IPS-15b (cell line): ENCODE data around the gene TACC2.
"Not testable (repeated sequence)": the region's sequence is repeated elsewhere in the genome, so short reads cannot be mapped to it uniquely, and the experiment has no call there.

ENCODE experiments used
- H3K27me3 ChIP-seq: one replicate; pipeline ENCODE4 v1.6.1; 2013; ENCODE audit warnings: low read length; ENCODE audit not compliant: control insufficient read depth, insufficient read depth
- H3K36me3 ChIP-seq: one replicate; pipeline ENCODE4 v1.6.1; 2013; ENCODE audit warnings: low read length; ENCODE audit not compliant: control insufficient read depth, insufficient read depth
- H3K4me1 ChIP-seq: one replicate; pipeline ENCODE4 v1.6.1; 2013; ENCODE audit warnings: mild to moderate bottlenecking, low read length; ENCODE audit not compliant: control insufficient read depth, insufficient read depth
- H3K4me3 ChIP-seq: one replicate; pipeline ENCODE4 v1.5.1; 2013; ENCODE audit warnings: low read depth, low read length
- H3K9ac ChIP-seq: one replicate; pipeline ENCODE4 v1.6.1; 2013; ENCODE audit warnings: low read depth, mild to moderate bottlenecking, low read length
- H3K9me3 ChIP-seq: one replicate; pipeline ENCODE4 v1.6.1; 2013; ENCODE audit warnings: mild to moderate bottlenecking, low read length; ENCODE audit not compliant: control insufficient read depth, insufficient read depth

The TACC2 gene

GRCh38 chr10:122054048-122055025 lies 65.4 kb downstream of the TACC2 start:
- no peaks in the 10 kb centered on the region for H3K4me1 ChIP-seq
- no peaks in the 10 kb centered on the region for H3K36me3 ChIP-seq
- H3K4me3 ChIP-seq, result no peak overlapping the region
- no peak overlapping the region for H3K9ac ChIP-seq
- no peaks in the 10 kb centered on the region for H3K9me3 ChIP-seq
- H3K27me3 ChIP-seq, result no peaks in the 10 kb centered on the region

DNA sequence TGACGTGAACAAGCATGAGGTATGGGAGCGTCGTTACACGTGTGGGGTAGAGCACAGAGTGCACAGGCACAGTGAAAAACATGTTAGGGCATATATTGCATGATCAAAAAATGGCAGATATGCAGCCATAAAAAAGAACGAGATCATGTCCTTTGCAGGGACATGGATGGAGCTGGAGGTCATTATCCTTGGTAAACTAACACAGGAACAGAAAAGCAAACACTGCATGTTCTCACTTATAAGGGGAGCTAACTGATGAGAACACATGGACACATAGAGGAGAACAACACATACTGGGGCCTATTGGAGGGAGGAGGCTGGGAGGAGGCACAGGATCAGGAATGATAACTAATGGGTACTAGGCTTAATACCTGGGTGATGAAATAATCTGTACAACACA lies 66.3 kb downstream of the TACC2 start:
- Histone ChIP-seq H3K4me1 (no peaks in the 10 kb centered on the region), H3K4me3 (no peak overlapping the region)

GRCh38 chr10:122056431-122057094 lies 67.6 kb downstream of the TACC2 start:
- H3K4me1 ChIP-seq, result no peaks in the 10 kb centered on the region
- H3K4me3 ChIP-seq, result no peak overlapping the region
- no peaks in the 10 kb centered on the region for H3K9me3 ChIP-seq
- H3K9ac ChIP-seq, result no peak overlapping the region
- H3K27me3 ChIP-seq, result no peaks in the 10 kb centered on the region
- no peaks in the 10 kb centered on the region for H3K36me3 ChIP-seq

More for the DNA sequence above, 66.3 kb downstream of the TACC2 start:
- Histone ChIP-seq H3K36me3 (no peaks in the 10 kb centered on the region), H3K9me3 (no peaks in the 10 kb centered on the region), H3K9ac (no peak overlapping the region), H3K27me3 (no peaks in the 10 kb centered on the region)

DNA sequence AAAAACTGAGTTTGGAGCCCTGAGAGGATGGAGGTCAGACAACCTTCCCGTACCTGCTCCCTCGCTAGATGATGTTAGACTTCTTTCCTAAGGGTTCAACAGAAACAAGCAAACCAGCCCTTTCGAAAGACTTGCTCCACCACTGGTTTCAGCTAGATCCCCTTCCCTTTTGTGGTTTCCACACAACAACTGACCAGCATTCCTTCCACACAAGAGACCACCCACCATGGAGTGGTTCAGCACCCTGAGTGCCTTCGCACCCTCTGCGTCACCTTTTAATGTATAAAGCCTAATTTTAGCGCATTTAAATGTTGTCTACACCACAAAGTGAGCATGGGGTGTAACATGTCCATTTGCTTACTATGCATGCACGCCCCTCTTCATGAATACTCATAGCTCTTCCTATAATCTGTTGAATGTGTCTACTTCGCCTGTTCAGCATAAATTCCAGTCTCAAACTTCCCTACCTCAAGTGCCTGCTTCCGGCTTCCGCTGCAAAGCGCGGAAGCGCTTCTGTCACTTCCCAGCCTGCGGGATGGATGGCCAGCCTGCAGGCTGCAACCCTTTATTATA lies 69.0 kb downstream of the TACC2 start:
- Histone ChIP-seq H3K9ac (no peak overlapping the region), H3K27me3 (no peaks in the 10 kb centered on the region), H3K4me1 (no peaks in the 10 kb centered on the region), H3K4me3 (no peak overlapping the region), H3K36me3 (no peaks in the 10 kb centered on the region), H3K9me3 (no peaks in the 10 kb centered on the region)

DNA sequence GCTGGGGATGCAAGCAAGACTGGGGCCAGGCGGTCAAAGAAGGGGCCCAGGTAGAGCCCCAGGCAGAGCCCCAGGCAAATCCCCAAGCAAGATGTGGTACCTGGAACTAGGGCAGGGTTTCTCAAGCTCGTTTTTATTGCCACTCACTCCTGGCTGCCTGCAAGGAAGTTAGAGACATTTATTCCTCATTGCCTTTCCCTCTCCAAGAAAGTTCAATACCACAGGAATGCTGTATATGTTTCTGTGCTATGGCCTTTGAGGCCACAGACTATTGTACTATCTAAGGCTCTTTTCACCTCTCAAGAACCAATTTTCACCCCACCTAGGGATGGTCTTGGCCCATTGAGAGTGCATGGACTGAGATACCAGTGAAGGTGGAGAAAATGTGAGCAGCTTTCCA lies 71.3 kb downstream of the TACC2 start:
- Histone ChIP-seq H3K27me3 (no peaks in the 10 kb centered on the region), H3K36me3 (no peaks in the 10 kb centered on the region), H3K9me3 (no peaks in the 10 kb centered on the region), H3K4me1 (peaks cover 3% of the 10 kb centered on the region), H3K9ac (no peak overlapping the region), H3K4me3 (no peak overlapping the region)

DNA sequence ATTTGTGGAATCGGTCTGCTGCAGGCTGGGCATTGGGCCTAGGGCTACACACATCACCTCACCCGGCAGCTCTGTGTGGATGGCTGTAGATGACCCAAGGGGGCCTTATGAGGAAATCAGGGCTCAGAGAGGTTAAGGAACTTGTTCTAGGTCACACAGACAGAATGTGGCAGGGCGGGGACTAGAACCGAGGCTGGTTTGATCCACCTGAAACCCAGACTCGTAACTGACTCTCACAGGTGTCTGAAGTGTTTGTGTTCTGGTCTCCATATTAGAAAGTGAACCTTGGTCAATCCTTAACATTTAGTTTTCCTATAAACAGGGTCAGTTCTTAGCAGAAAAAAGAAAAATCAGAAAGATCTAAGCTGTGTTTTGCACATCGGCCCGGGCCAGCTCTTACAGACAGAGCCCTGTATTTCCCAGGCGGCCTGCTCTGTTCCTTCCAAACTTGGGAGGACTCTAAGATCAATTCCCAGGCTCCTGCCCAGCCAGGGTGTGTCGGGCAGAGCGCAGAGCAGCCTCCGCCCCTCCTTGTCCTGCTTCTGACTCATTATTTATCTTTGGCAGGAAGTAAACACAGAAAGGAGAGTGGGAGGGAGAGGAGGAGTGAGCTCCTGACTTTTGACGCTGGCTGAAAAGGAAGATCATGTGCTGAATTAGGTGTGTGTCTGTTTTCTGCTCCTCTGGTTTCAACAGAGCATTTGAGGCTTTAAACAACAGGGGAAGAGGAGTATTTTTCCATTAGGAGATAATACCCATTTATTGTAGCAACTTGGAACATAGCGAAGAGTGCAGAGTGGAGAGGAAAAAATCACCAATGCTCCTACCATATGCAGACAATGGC lies 74.1 kb downstream of the TACC2 start:
- no peaks in the 10 kb centered on the region for H3K9me3 ChIP-seq
- no peak overlapping the region for H3K4me3 ChIP-seq
- no peaks in the 10 kb centered on the region for H3K36me3 ChIP-seq
- no peaks in the 10 kb centered on the region for H3K27me3 ChIP-seq
- peaks cover 3% of the 10 kb centered on the region for H3K4me1 ChIP-seq
- no peak overlapping the region for H3K9ac ChIP-seq

- not testable (repeated sequence) for H3K27me3 ChIP-seq, H3K4me1 ChIP-seq, H3K36me3 ChIP-seq, H3K9ac ChIP-seq, H3K4me3 ChIP-seq, H3K9me3 ChIP-seq
Observed at GRCh38 chr10:122066337-122066939, 77.5 kb downstream of the TACC2 start.

- Histone ChIP-seq H3K36me3 (no peaks in the 10 kb centered on the region), H3K4me3 (no peak overlapping the region), H3K9me3 (no peaks in the 10 kb centered on the region), H3K9ac (no peak overlapping the region), H3K4me1 (no peaks in the 10 kb centered on the region), H3K27me3 (no peaks in the 10 kb centered on the region)
Observed at GRCh38 chr10:122068844-122069243, 79.9 kb downstream of the TACC2 start.

DNA sequence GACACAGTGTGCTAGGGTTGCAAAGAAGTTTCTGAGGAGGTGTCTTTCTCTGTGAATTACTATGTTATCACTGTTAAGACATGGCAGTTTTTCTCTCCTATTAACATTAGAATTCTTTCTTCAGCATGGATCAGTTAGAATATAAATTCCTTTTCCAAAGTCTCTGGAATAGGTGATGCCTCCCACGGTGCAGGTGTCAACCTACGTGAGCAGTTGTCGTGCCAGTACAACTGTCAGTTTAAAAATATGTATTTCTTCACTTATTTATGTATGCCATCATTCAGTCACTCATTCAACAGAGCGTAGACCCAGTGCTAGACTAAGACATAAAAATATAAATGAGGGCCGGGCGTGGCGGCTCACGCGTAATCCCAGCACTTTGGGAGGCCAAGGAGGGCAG lies 83.5 kb downstream of the TACC2 start:
- Histone ChIP-seq H3K4me1 (no peaks in the 10 kb centered on the region), H3K9ac (no peak overlapping the region), H3K36me3 (no peaks in the 10 kb centered on the region), H3K27me3 (no peaks in the 10 kb centered on the region), H3K9me3 (no peaks in the 10 kb centered on the region), H3K4me3 (no peak overlapping the region)

GRCh38 chr10:122073508-122073907 lies 84.5 kb downstream of the TACC2 start:
- Histone ChIP-seq H3K4me1 (no peaks in the 10 kb centered on the region), H3K27me3 (no peaks in the 10 kb centered on the region), H3K36me3 (no peaks in the 10 kb centered on the region), H3K9me3 (no peaks in the 10 kb centered on the region), H3K4me3 (no peak overlapping the region), H3K9ac (no peak overlapping the region)

- H3K4me3 ChIP-seq, result no peak overlapping the region
- no peaks in the 10 kb centered on the region for H3K4me1 ChIP-seq
- H3K9ac ChIP-seq, result no peak overlapping the region
- no peaks in the 10 kb centered on the region for H3K36me3 ChIP-seq
- no peaks in the 10 kb centered on the region for H3K27me3 ChIP-seq
- H3K9me3 ChIP-seq, result no peaks in the 10 kb centered on the region
Observed at GRCh38 chr10:122075171-122075570, 86.2 kb downstream of the TACC2 start.
